Kidney tubule cell (primary cell): Measurements from ENCODE around the gene FOXM1.
A peak's percentile ranks its signal among the peaks of the same experiment; 100 is the strongest.

Experiments
- DNase-seq: peaks from one replicate; pipeline ENCODE4 v3.0.0-alpha.2; 2018; ENCODE audit warnings: low spot score

FOXM1 gene

DNA sequence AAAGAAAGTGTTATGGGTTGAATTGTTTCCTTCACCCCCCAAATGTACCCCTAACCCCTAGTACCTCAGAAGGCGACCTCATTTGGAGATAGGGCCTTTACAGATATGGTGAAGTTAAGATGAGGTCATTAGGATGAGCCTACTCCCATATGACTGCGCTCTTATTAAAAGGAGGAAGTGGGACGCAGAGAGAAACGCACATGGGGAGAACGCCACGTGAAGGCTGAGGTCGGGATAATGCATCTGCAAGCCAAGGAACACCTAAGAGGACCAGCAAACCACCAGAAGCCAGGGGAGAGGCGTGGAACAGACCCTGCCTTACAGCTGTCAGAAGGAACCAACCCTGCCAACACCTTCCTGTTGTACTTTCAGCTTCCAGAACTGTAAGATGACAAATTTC, 40.4 kb downstream of the FOXM1 start:
- no peak for DNase-seq

DNA sequence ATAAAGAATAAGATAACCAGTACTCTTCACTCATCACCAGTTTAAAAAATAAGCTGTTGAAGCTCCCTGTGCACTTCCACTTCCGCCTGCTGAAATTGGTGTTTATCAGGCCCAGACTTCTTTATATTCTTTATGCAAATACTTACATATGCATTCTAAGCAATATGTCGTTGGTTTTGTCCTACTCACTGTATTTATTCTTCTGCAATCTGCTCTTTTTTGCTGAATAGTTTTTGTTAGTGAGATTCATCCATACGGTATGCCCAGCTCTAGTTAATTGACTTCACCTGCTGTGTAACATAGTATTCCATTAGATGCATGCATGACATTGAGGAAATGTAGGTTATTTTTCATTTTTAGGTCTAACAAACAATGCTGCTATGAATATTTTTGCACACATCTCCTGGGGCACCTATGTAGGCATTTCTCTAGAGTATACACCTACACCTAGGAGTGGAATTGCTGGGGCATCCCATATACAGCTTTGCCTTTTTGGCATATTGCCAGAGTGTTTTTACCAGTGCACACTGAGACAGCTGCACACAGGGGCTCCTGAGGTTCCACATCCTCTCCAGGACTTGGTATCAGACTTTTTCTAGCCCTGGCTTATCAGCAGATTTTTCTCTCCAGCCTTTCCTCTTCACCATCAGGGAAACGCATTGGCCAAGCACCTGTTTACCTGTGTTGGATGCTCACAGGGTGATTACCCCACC, 41.1 kb downstream of the FOXM1 start:
- no peak for DNase-seq

DNA sequence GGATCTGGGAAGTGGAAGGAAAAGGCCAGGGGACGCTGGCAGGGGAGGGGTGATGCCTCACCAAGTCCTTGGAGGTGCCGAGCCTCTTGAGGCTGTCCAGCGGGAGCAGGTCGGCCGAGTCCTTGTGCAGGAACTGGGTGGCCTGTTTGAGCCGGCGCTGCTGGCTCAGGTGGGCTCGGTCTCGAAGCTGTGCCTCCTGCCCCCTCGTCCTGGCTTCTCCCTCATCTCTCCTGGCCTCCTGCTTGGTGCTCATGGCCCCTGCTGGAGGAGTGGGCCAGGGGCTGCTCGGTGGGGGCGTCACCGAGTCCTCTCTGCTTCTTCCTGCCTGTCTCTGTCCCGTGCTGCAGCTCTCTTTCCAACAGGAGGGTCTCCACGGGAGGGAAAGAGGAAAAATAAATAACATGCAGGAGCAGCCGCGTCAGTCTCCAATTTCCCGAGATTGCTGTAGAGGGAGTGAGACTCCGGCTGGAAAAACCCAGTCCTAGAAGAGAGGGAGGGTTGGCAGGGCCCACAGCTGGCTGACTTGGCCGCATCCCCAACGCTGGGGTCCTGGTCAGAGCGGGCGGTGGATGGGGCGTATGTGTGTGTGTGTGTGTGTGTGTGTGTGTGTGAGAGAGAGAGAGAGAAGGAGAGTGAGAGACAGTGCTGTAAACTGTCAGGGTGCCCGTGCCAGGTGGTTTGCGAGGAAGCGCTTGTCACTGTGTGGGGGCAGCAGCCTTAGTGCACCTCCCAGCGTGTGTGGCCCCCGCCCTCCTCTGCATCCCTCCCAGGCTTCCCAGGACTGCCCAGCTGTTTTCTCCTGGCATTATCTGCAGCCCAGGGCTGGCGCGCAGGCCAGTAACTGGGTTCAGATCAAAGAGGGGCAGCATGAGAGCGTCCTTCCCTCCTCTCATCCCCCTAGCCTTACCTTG, 42.1 kb downstream of the FOXM1 start, which contains the start of gene NRIP2:
TSS of gene NRIP2 (minus strand) at position 455 of the 911 bp plus-strand sequence. CDS start at position 403, 52 bp downstream.
- no peak for DNase-seq

DNA sequence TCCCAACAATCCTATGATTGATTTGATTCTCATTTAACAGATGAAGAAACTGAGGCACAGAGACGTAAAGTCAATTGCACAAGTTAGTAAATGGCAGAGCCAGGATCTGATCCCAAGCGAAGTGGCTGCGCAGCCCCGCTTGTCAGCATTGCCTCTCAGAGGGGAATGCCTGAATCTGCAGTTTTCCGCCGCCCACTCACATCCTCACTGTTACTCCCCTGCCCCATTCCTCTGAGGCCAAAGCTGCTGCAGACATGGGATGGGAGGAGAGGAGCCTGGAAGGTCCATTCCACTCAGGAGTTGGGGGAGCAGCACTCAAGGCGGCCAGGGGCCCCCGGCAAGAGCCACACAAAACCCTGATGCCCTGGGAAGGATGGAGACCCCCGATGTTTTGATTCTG, 43.2 kb downstream of the FOXM1 start:
- no peak for DNase-seq

DNA sequence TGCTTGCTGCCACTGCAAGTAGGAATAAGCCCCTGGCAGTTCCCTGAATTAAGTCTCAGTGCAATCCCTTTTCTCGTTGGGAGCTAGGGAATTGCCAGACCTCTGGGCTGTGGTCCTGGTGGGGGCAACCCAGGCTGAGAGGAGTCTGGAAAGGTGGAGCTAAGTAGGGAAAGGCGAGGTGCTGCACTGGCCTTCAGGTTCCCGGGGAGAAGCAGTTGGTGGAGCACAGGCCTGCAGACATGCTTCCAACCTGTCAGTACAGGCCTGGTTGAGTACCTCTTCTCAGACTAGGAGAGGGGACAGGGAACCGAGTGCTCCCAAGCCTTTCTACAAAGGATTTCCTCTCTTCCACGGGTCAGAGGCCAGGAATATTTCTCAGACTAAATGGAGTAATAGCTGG, 43.6 kb downstream of the FOXM1 start:
- no peak for DNase-seq

DNA sequence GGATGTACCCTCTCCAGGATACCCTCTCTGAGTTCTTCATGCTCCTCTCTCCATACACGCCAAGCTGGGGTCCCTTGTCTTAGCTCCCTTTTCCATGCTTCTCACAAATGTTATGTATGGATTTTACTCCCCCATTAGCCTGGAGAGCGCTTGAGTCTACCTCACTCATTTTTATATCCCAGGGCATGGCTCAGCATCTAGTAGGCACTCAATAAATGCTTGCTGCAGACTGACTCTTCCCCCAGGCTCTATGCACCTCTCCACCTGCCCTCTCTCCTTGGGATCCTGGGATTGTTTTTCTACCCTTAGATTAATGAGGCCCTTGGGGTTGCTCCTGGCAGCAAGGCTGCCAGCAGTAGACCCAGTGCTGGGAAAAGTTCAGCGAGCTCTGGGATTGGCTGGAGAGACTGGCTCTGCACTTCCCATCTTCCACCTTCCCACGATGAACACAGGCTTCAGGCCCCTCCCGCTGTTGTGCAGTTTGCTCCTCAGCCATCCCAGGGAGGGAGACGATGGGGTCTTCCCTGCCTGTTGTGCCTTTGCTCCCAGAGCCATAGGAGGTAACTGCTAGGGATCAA, 44.3 kb downstream of the FOXM1 start:
- DNase-seq: no peak

DNA sequence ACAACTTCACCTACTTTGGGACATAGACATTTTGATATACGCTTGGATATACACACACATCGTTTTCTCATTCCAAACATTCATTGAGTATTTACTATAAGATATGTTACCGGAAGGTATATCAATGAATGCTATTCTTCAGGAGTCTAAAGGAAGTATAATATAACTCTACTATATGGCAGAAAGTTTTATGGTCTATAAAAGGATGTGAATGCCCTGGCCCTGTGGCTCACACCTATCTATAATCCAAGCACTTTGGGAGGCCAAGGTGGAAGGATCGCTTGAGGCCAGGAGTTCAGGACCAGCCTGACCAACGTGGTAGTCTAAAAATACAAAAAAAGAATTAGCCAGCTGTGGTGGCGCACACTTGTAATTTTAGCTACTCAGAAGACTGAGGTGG, 47.7 kb downstream of the FOXM1 start:
- no peak for DNase-seq

DNA sequence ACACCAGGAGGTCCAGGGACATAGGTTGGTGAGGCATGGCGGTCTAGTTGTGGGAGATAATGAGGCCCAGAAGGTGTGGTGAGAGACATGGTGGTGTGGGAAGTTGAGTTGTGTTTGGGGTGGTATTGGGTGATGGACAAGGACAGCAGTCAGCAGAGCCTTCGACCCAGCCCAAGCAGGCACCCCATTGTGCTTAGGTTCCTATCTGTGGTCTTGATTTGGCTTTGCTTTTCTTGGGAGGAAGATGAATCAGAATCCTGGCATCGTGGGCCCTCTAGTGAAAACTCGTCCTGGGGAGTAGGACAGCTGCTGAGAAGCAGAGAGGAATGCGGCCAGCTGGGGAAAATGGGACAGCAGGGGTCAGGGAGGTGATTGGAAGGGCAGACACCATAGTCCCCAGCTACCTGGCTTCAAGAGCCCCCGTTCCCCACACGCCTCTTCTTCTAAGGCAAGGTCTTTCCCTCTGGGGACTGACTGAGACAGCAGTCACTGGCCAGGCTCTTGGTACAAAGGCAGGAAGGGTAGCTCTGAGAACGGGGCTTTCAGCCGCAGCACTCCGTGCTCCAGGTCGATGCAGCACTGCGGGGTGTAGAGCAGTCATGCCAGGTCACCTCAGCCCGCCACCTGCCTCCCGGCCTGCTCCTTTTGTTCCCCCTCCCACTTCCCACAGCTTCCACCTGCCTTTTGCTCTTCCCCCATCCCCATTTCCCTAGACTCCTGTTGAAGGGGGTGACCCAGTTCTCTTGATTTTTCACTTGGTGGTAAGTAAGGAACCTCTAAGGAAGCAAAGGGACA, 50.1 kb downstream of the FOXM1 start:
- no peak for DNase-seq

DNA sequence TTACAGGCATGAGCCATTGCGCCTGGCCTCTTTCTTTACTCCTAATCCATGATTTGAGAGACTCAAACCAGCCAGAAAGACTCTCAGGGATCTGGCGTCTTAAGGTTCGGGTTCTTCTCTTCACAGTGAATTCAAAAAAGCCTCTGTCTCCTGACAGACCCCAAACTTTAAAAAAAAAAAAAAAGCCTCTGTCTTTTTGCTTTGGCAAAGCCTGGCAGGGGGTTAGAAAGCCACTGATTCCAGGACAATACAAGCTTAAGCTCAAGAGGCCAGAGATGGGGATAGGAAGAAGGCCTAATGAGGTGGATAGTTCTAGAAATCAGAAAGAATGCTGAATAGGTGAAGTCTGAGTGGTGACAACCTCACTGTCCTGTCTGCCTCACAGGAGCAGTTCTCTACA, 50.9 kb downstream of the FOXM1 start:
- DNase-seq: no peak

DNA sequence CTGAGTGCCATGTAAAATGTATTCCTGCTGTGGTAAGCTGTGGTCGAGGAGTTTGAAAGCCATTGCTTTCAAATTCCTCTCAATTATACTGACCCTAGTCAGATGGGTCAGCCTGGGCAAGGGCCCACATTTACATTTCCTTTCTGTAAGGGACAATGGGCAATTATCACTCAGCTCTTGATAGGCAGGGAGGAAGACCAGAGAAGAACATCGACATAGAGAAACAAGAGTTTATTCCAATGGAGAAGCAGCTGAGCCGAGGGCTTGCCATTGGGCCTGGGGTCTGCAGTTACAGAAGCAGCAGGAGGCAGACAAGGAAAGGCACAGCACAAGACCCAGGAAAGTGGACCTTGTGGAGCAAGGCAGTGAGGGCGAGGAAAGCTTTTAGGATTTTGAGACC, 51.8 kb downstream of the FOXM1 start:
- no peak for DNase-seq

DNA sequence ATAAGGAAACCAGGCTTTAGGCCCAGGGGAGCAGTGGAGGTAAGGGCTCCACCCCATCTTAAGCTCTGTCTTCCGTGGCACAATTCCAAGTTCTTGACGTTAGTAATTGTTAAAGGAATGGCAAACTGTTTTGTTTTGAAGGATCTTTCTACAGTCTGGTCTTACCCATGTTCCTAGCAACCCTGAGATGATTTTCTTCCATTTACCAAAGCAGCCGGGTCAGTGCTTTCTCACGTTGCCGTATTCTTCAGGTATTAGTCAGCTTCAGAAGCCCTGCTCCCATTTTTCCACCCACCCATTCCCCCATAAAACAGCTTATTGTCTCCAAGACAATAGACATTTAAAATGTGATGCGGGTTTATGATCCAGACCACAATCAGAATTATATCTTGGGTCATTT, 52.4 kb downstream of the FOXM1 start:
- no peak for DNase-seq

DNA sequence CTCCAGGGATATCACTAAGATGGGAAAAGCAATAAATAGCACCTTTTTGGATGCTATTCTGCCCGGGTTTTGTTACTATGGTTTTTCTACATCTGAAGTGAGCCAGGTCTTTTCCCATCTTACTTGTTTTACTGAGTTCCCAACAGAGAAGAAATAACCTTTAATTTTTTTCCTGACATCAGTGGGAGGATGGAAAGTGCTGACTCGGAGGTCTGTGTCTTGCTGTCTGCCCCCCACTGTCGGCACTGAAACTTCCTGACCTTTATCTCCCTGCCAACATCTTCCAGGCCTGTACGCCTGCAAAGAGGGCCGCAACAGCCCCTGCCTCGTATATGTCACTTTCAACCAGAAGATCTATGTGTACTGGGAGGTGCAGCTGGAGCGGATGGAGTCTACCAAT, 53.5 kb downstream of the FOXM1 start:
- DNase-seq: no peak

DNA sequence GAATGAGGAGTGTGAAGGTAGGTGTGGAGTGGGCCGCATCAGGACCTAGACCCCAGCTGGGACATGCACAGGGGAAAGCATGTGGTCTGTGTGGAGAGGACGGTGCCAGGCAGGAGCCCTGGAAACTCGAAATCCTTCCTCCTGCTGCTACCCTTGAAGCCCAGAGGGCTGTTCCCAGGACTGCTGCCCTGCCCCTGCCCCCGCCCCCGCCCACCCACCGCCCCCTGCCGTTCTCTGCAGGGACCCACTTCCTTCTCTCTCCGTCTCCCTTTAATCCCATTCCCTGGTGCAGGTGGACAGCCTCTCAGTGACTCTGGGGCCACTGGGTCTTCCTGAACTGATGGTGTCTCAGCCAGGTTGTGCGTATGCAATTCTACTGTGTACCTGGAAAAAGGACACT, 56.5 kb downstream of the FOXM1 start:
- DNase-seq: no peak

DNA sequence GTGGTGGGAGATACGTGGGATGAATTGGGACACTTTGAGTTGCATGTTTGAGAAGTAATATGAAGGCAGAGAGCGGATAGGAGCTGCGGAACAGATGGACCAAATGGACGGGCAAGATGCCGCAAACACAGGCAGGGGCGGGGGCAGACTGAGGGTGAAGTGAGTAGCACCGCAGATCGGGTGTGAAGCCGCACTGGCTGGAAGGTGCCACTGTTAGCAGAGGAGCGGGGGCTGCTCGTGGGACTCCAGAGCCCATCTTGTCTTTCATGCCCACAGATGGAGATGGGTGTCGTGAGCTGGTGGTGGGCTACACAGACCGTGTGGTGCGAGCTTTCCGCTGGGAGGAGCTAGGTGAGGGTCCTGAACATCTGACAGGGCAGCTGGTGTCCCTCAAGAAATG, 57.2 kb downstream of the FOXM1 start:
- DNase-seq: no peak

DNA sequence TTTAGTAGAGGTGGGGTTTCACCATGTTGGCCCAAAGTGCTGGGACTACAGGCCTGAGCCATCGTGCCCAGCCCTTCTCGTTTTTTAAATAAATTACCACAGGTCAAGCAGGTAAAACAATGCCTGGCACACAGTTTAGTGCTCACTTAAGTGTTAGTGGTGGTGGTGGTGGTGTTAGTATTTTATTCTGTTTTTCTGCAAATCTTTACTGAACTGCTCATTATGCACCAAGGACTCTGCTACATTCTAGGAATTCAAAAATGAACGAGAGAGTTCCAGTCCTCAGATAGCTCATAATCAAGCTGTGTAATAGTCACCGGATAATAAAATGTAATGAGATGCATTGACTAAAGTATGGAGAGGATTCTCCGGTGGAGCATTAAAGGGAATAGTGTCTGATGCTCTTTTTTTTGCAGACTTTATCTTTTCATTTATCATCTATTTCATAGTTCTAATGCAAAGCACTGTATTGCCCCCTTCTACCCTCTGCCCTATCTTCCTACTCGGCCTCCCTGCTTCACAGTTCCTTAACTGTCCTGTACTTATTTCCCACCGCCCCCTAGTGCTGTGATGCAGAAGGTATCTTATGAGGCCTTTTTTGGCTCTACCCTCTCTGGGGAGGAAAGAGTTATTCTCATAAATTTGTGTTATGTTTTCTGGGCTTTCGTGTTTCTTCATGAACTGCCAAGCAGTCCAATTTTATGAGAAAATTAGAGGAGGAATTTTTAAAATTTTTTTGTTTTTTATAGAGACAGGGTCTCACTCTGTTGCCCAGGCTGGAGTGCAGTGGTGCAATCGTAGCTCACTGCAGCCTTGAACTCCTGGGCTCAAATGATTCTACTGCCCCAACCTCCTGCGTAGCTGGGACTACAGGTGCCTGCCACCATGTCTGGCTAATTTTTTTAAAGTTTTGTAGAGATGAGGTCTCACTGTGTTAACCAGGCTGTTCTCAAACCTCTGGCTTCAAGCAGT, 63.5 kb downstream of the FOXM1 start:
- peak; percentile 70 for DNase-seq

DNA sequence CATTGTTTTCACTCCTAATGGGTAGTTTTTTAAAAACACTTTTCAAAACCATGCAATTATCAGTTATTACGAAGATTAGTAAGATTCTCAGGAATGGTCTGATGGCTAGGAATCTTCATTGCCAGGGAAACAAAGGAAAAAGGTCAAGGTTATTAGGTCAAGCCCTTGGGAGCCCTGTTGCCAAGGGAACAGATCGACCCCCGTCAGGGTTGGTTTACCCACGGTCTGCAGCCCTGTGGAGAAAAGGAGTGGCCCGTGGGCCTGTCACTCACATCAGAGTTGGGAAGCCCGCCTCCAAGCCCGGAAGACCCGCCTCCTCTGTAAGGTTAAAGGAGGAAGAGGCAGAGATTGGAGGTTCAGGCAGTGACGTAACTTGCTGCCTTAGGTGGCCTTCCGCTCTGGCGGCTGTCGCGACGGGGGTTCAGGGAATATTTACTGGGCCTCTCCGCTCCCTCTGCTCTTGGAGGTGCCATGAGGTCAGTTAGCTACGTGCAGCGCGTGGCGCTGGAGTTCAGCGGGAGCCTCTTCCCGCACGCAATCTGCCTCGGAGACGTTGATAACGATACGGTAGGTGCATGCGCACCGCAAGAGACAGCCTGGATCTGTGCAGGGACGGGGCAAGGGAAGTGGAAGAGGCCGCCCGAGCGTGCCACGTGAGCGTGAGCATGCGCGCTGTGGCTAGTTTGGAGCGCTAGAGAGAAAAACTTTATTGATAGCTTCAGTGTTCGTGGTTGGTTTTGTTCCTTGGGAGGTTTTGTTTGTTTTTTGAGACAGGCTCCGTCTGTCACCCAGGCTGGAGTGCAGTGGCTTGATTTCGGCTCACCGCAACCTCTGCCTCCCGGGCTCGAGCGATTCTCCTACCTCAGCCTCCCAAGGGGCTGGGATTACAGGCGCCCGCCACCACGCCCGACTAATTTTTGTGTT, 64.4 kb downstream of the FOXM1 start, which contains the start of gene ITFG2:
TSS of gene ITFG2 (plus strand) at position 379 of the 924 bp plus-strand sequence. CDS start at position 472, 93 bp downstream.
- DNase-seq: peak; percentile 99

DNA sequence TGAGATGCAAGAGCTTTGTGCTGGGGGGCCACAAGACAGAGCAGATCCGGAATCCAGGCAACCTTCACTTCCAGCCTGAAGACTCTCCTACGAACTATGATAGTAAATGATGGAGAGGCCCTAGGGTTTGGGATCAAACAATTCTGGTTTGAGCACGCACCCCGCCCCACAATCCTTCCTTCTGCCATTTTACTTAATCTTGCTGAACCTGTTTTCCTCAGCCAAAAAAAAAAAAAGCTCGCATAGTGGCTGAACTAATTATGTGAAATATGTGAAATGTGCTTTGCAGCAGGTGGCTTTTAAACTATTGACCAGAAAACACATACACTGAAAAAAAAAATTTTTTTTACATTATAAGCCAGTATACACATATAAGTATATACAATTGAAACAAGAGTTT, 65.2 kb downstream of the FOXM1 start:
- DNase-seq: no peak
